ENCODE data around the gene LGALS1.

LGALS1 gene

GRCh38 chr22:37664249-37665101 is 11.0 kb upstream of the LGALS1 start:
- no peak for DNase-seq

- no peak for DNase-seq
Measured at GRCh38 chr22:37665487-37665886, 9.9 kb upstream of the LGALS1 start.

- DNase-seq = no peak
Measured at GRCh38 chr22:37669586-37669985, 5.8 kb upstream of the LGALS1 start.

- DNase-seq = no peak
Measured at GRCh38 chr22:37672206-37672919, 3.1 kb upstream of the LGALS1 start.

GRCh38 chr22:37672920-37673455 is 2.4 kb upstream of the LGALS1 start:
- DNase-seq = no peak

- DNase-seq = no peak
Measured at GRCh38 chr22:37674248-37674647, 1.2 kb upstream of the LGALS1 start.

- no peak for DNase-seq
Measured at GRCh38 chr22:37675930-37676735, 697 bp downstream of the LGALS1 start.

- peak; percentile 21 for DNase-seq
Measured at GRCh38 chr22:37676736-37677492, 1.5 kb downstream of the LGALS1 start.

- DNase-seq = no peak
Measured at GRCh38 chr22:37677493-37677974, 2.1 kb downstream of the LGALS1 start.

- no peak for DNase-seq
Measured at GRCh38 chr22:37678372-37678771, 2.9 kb downstream of the LGALS1 start.

GRCh38 chr22:37679670-37680069 is 4.2 kb downstream of the LGALS1 start:
- DNase-seq = no peak

GRCh38 chr22:37680191-37680851 is 4.9 kb downstream of the LGALS1 start:
- DNase-seq = no peak

GRCh38 chr22:37681001-37681424 is 5.6 kb downstream of the LGALS1 start:
- no peak for DNase-seq

- DNase-seq = peak; percentile 35
Measured at GRCh38 chr22:37681556-37682049, 6.2 kb downstream of the LGALS1 start.

- DNase-seq = no peak
Measured at GRCh38 chr22:37684803-37685615, 9.6 kb downstream of the LGALS1 start.

GRCh38 chr22:37686002-37686982 is 10.9 kb downstream of the LGALS1 start, which contains the start of gene NOL12:
TSS of gene NOL12 (plus strand) at chr22:37686343. CDS start at chr22:37686393, 50 bp downstream.
- DNase-seq = peak; percentile 44

GRCh38 chr22:37690407-37690806 is 15.0 kb downstream of the LGALS1 start:
- DNase-seq = no peak

- DNase-seq = no peak
Measured at GRCh38 chr22:37690901-37691504, 15.6 kb downstream of the LGALS1 start.
